Hepatocyte (in vitro differentiated cells): ENCODE data around the gene ZNF521. TPM values are rescaled to one million over a fixed set of nuclear protein-coding genes. Genes with fewer than 3 reads are reported as not detected.

Source experiments
- DNase-seq: peaks from one replicate; pipeline ENCODE4 v3.0.0-alpha.2; 2016; ENCODE audit warnings: low spot score
- H2AFZ ChIP-seq: fragments of 200-600 bp; sonication (generic); 2 replicates; pipeline ENCODE4 v1.6.0; 2016; ENCODE audit warnings: antibody characterized with exemption, mild to moderate bottlenecking
- H3K27ac ChIP-seq: fragments of 200-600 bp; sonication (generic); 2 replicates; pipeline ENCODE4 v1.5.1; 2016; ENCODE audit warnings: mild to moderate bottlenecking
- H3K27me3 ChIP-seq: fragments of 200-600 bp; sonication (generic); 2 replicates; pipeline ENCODE4 v1.6.1; 2016
- H3K36me3 ChIP-seq: fragments of 200-600 bp; sonication (generic); replicated peaks from 2 replicates; pipeline ENCODE4 v1.5.1; 2016; ENCODE audit warnings: low read depth; ENCODE audit not compliant: insufficient read depth
- H3K4me1 ChIP-seq: fragments of 200-600 bp; sonication (generic); 2 replicates; pipeline ENCODE4 v1.5.1; 2016; ENCODE audit warnings: mild to moderate bottlenecking, moderate library complexity; ENCODE audit not compliant: insufficient read depth
- H3K4me2 ChIP-seq: fragments of 200-600 bp; sonication (generic); 2 replicates; pipeline ENCODE4 v1.6.0; 2016
- H3K4me3 ChIP-seq: fragments of 200-600 bp; sonication (generic); 2 replicates; pipeline ENCODE4 v1.5.1; 2016; ENCODE audit warnings: mild to moderate bottlenecking
- H3K79me2 ChIP-seq: fragments of 200-600 bp; sonication (generic); 2 replicates; pipeline ENCODE4 v1.6.0; 2017; ENCODE audit warnings: mild to moderate bottlenecking
- H3K9me2 ChIP-seq: fragments of 200-600 bp; sonication (generic); replicated peaks from 2 replicates; pipeline ENCODE4 v1.6.0; 2017; ENCODE audit warnings: mild to moderate bottlenecking; ENCODE audit not compliant: insufficient read depth
- H3K9me3 ChIP-seq: fragments of 200-600 bp; sonication (generic); 2 replicates; pipeline ENCODE4 v1.5.1; 2016; ENCODE audit warnings: low read depth, mild to moderate bottlenecking
- H4K20me1 ChIP-seq: fragments of 200-600 bp; sonication (generic); 2 replicates; pipeline ENCODE4 v1.6.0; 2016; ENCODE audit warnings: mild to moderate bottlenecking; ENCODE audit not compliant: insufficient read depth, poor library complexity, severe bottlenecking
- CTCF ChIP-seq: fragments of 200-600 bp; sonication (generic); IDR thresholded peaks from 2 replicates; pipeline ENCODE4 v1.5.1; 2016; ENCODE audit warnings: antibody characterized with exemption, mild to moderate bottlenecking; ENCODE audit not compliant: poor library complexity
- EZH2 ChIP-seq: fragments of 200-600 bp; sonication (generic); IDR thresholded peaks from 2 replicates; pipeline ENCODE4 v1.6.1; 2016; ENCODE audit warnings: antibody characterized with exemption, mild to moderate bottlenecking, borderline replicate concordance
- EZH2phosphoT487 ChIP-seq: fragments of 200-600 bp; sonication (generic); IDR thresholded peaks from one replicate; pipeline ENCODE4 v1.6.1; 2018; ENCODE audit warnings: antibody characterized with exemption, mild to moderate bottlenecking, low read depth, moderate library complexity; ENCODE audit not compliant: unreplicated experiment, severe bottlenecking
- WGBS: methylation state at CpG from one replicate; pipeline ENCODE4 v1.1.6; 2016; ENCODE audit warnings: low lambda C conversion rate; ENCODE audit errors: missing lambda C conversion rate; 5-methylcytosine and 5-hydroxymethylcytosine counted together
- polyA plus RNA-seq: library from polyadenylated mRNA; unstranded; fragments of >200 nt; fragmentation: Nextera tagmentation; extraction: Ambion mirVana; gene quantifications from 2 replicates; pipeline ENCODE4 v1.2.1, GENCODE V29; 2016
- total RNA-seq: library from RNA; depleted of rRNA; stranded (reverse); fragments of >200 nt; gene quantifications from 2 replicates; pipeline ENCODE4 v1.2.3, GENCODE V29; 2014

ZNF521 gene
- total and polyA plus RNA-seq, 2 experiments from 2014 or later, result 9.0 to 16.3 TPM

- Histone ChIP-seq H3K4me1 (no peaks in the 10 kb centered on the region), H3K4me2 (no peak overlapping the region), H4K20me1 (no peaks in the 10 kb centered on the region), H3K79me2 (no peaks in the 10 kb centered on the region), H3K4me3 (no peak overlapping the region), H3K9me3 (no peaks in the 10 kb centered on the region), H3K27me3 (no peaks in the 10 kb centered on the region), H3K9me2 (no peaks in the 10 kb centered on the region), H3K27ac (no peak overlapping the region), H2AFZ (no peak overlapping the region), H3K36me3 (no peaks in the 10 kb centered on the region)
- TF ChIP-seq EZH2phosphoT487, result no peak
- TF ChIP-seq EZH2, result no peak
- no peak for DNase-seq
- WGBS, result 84% methylated on average over 5 of the region's 5 CpGs
These were observed 284.5 kb downstream of the ZNF521 start for GRCh38 chr18:25067275-25068025.

GRCh38 chr18:25066516-25066915 is 285.4 kb downstream of the ZNF521 start:
- TF ChIP-seq CTCF (no peak), EZH2 (no peak), EZH2phosphoT487 (no peak)
- no peaks in the 10 kb centered on the region for H3K9me3 ChIP-seq
- no peaks in the 10 kb centered on the region for H4K20me1 ChIP-seq
- no peaks in the 10 kb centered on the region for H3K27me3 ChIP-seq
- H2AFZ ChIP-seq, result no peak overlapping the region
- 81% methylated on average over 3 of the region's 3 CpGs for WGBS
- no peaks in the 10 kb centered on the region for H3K9me2 ChIP-seq
- no peaks in the 10 kb centered on the region for H3K36me3 ChIP-seq
- H3K79me2 ChIP-seq, result no peaks in the 10 kb centered on the region
- no peak overlapping the region for H3K27ac ChIP-seq
- no peak overlapping the region for H3K4me3 ChIP-seq
- H3K4me2 ChIP-seq, result no peak overlapping the region
- no peaks in the 10 kb centered on the region for H3K4me1 ChIP-seq
- DNase-seq, result no peak

- H3K4me2 ChIP-seq, result no peak overlapping the region
- WGBS, result 96% methylated on average over 1 of the region's 1 CpG
- no peak for DNase-seq
- H3K4me3 ChIP-seq, result no peak overlapping the region
- H2AFZ ChIP-seq, result no peak overlapping the region
- TF ChIP-seq EZH2 (no peak), EZH2phosphoT487 (no peak), CTCF (no peak)
- no peak overlapping the region for H3K27ac ChIP-seq
- no peaks in the 10 kb centered on the region for H3K27me3 ChIP-seq
- H3K4me1 ChIP-seq, result no peaks in the 10 kb centered on the region
- H3K79me2 ChIP-seq, result no peaks in the 10 kb centered on the region
- H3K36me3 ChIP-seq, result no peaks in the 10 kb centered on the region
- no peaks in the 10 kb centered on the region for H4K20me1 ChIP-seq
- no peaks in the 10 kb centered on the region for H3K9me3 ChIP-seq
- no peaks in the 10 kb centered on the region for H3K9me2 ChIP-seq
These were observed 289.2 kb downstream of the ZNF521 start for GRCh38 chr18:25062720-25063119.

- Histone ChIP-seq H3K27me3 (no peaks in the 10 kb centered on the region), H3K9me3 (no peaks in the 10 kb centered on the region), H4K20me1 (no peaks in the 10 kb centered on the region), H3K4me1 (no peaks in the 10 kb centered on the region), H3K27ac (no peak overlapping the region), H3K4me3 (no peak overlapping the region), H3K9me2 (no peaks in the 10 kb centered on the region), H3K4me2 (no peak overlapping the region), H3K36me3 (no peaks in the 10 kb centered on the region), H3K79me2 (no peaks in the 10 kb centered on the region), H2AFZ (no peak overlapping the region)
- DNase-seq, result no peak
- WGBS, result 76% methylated on average over 2 of the region's 2 CpGs
- TF ChIP-seq CTCF (no peak), EZH2 (no peak), EZH2phosphoT487 (no peak)
These were observed 290.6 kb downstream of the ZNF521 start for GRCh38 chr18:25061395-25061794.
